ENCODE measurements around the gene POLR1G.
A peak's percentile ranks its signal among the peaks of the same experiment; 100 is the strongest.

The POLR1G gene

DNA sequence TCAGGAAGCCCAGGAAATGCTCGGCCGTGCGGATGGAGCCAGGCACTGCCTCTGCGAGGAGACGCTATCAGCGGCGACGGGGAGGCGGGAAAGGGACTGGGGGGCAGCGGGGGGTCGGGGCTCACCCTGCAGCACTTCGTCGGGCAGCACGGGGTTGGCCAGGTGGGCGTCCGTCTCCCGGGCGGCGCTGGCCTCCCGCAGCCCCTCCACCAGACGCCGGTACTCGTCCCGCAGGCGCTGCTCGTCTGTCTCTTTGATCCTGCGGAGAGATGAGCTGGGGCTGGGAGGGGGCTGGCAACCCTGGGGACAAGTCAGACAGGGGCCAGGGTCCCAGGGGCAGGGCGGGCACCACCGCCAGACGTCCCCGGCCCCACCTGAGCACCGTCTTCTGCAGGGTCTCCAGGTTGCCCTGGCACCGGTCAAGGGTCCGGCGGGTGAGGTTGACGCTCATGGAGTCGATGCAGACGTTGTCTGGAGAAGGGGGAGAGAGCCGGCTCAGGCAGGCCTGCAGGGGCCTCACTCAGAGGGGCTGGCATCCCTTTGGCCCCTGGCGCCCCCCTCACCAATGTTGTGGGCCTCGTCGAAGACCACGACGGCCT lies 42.5 kb upstream of the POLR1G start:
- no peak overlapping the region for H3K4me3 ChIP-seq (ENCODE audit: low read length)
- TF ChIP-seq, protein P1, sequence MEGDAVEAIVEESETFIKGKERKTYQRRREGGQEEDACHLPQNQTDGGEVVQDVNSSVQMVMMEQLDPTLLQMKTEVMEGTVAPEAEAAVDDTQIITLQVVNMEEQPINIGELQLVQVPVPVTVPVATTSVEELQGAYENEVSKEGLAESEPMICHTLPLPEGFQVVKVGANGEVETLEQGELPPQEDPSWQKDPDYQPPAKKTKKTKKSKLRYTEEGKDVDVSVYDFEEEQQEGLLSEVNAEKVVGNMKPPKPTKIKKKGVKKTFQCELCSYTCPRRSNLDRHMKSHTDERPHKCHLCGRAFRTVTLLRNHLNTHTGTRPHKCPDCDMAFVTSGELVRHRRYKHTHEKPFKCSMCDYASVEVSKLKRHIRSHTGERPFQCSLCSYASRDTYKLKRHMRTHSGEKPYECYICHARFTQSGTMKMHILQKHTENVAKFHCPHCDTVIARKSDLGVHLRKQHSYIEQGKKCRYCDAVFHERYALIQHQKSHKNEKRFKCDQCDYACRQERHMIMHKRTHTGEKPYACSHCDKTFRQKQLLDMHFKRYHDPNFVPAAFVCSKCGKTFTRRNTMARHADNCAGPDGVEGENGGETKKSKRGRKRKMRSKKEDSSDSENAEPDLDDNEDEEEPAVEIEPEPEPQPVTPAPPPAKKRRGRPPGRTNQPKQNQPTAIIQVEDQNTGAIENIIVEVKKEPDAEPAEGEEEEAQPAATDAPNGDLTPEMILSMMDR (IDR thresholded peaks at IDR 0.05; ENCODE audit: insufficient read depth, low read depth, low read length, missing control alignments), result no peak
- no peak for DNase-seq (ENCODE audit: low read depth)

GRCh38 chr19:45364696-45365095 lies 41.7 kb upstream of the POLR1G start:
- no peak for DNase-seq (ENCODE audit: low read depth)
- TF ChIP-seq, protein P1 (IDR thresholded peaks at IDR 0.05; ENCODE audit: insufficient read depth, low read depth, low read length, missing control alignments), result no peak
- H3K4me3 ChIP-seq (ENCODE audit: low read length), result no peak overlapping the region

DNA sequence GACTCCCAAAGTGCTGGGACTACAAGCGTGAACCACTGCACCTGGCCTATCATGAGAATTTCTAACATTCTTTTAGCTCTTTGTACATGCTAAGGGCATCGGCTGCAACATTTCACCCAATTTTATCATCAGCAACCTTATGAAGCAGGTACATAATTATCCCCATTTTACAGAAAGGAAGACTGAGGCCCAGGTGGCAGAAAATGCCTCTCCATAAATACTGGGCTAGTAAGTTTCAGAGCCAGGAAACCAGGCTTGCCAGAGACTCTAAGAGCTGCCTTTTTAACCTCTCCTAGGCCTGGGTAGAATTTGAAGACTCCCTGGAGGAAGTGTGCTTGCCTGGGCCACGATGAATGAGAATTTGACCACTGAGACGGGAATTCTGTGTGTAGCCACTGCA lies 38.3 kb upstream of the POLR1G start:
- no peak overlapping the region for H3K4me3 ChIP-seq (ENCODE audit: low read length)
- no peak for DNase-seq (ENCODE audit: low read depth)
- TF ChIP-seq, protein P1 (IDR thresholded peaks at IDR 0.05; ENCODE audit: insufficient read depth, low read depth, low read length, missing control alignments), result no peak

GRCh38 chr19:45368737-45369340 lies 37.6 kb upstream of the POLR1G start:
- TF ChIP-seq, protein P1 (IDR thresholded peaks at IDR 0.05; ENCODE audit: insufficient read depth, low read depth, low read length, missing control alignments), result no peak
- no peak for DNase-seq (ENCODE audit: low read depth)
- H3K4me3 ChIP-seq (ENCODE audit: low read length), result no peak overlapping the region

DNA sequence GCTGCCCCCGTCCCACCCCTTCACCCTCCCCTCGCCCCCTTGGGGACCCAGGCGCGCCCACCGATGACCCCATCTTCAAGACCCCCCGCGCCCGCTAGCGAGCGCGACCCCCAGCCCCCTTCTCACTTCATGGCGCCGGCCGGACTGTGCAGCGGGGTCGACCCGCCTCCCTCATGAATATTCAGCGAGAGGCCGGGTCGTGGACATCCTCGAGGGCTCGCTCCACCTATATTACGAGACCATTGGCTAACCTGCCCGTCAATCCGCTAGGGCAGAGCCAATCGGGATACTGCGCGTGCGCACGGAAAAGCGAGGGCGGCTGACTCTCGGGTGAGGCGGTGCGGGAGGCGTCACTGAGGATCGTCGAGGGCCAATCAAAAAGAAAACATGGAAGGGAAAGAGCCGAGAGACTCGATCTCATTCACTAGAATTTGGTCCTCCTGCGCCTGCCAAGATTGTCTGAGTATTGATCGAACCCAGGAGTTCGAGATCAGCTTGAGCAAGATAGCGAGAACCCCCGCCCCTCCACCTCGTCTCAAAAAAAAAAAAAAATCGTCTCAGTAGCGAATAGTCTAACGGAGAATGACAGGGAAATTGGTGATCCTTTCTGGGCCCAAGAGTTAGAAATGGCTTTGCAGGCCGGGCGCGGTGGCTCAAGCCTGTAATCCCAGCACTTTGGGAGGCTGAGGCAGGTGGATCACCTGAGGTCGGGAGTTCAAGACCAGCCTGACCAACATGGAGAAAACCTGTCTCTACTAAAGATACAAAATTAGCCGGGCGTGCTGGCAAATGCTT lies 35.8 kb upstream of the POLR1G start, which contains the start of gene ERCC2:
Gene ERCC2, minus strand, starts transcription at position 164 of the 795 bp plus-strand sequence. Its CDS starts 33 bp downstream, at position 131.
- H3K4me3 ChIP-seq (ENCODE audit: low read length), result peak within 1 kb of the TSS; percentile 68
- DNase-seq (ENCODE audit: low read depth), result peak; percentile 99
- TF ChIP-seq, protein P1 (IDR thresholded peaks at IDR 0.05; ENCODE audit: insufficient read depth, low read depth, low read length, missing control alignments), result no peak

GRCh38 chr19:45376045-45376724 lies 30.3 kb upstream of the POLR1G start:
- no peak overlapping the region for H3K4me3 ChIP-seq (ENCODE audit: low read length)
- TF ChIP-seq, protein P1 (IDR thresholded peaks at IDR 0.05; ENCODE audit: insufficient read depth, low read depth, low read length, missing control alignments), result no peak
- peak; percentile 56 for DNase-seq (ENCODE audit: low read depth)

All from epithelial cell of esophagus (primary cell).